Myocyte (in vitro differentiated cells): ENCODE measurements around the gene MDFI. TPM values are rescaled to one million over a fixed set of nuclear protein-coding genes. Genes with fewer than 3 reads are reported as not detected.
A peak's percentile ranks its signal among the peaks of the same experiment; 100 is the strongest.

Source experiments
- DNase-seq: peaks from one replicate; pipeline ENCODE4 v3.0.0-alpha.2; 2012; ENCODE audit warnings: low read depth
- total RNA-seq: library from RNA; depleted of rRNA; stranded (reverse); fragments of >200 nt; gene quantifications from 2 replicates; pipeline ENCODE4 v1.2.3, GENCODE V29; 2014

Gene MDFI
- total RNA-seq, 1 donor from 2014 or later, result not detected

GRCh38 chr6:41633056-41633634 lies 5.1 kb upstream of the MDFI start:
- no peak for DNase-seq

DNA sequence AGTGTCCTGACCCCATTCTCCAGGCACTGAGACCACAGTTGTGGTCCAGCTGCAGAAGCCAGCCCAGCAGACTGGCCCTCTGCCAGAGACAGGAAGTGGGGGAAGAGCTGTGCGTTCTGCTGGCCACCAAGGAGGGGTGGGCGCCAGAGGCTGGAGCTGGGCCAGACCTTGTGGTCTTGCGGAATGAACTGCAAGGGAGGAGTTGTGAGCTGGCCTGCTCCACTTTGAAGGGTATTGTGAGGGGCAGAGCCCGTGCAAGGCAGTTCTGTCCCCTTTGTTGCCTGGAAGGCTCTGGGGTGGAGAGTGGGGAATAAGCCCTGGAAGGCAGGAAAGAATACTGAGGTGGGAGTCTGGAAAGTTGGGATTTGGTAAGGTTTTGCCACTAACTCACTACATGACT lies 3.6 kb upstream of the MDFI start:
- no peak for DNase-seq

GRCh38 chr6:41635365-41635764 lies 2.9 kb upstream of the MDFI start:
- DNase-seq, result no peak

DNA sequence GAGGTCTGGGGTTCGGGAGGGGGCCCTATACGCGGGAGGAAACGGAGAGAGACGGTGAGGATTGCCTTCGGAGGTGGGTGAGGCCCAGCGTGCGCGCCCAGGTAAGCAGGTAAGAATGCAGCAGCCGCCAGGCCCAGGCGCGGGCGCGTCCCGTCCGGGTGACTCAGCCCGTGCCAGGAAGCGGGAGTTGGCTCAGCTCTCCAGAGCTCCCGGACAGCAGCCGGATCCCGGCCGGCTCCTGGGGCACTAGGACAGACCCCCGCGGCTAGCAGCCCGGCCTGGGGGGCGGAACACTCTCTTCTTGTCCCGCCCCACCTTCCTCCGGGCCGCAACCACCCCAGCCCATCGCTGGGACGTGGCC lies 1.5 kb upstream of the MDFI start:
- no peak for DNase-seq

- no peak for DNase-seq
These were observed 870 bp upstream of the MDFI start for GRCh38 chr6:41637194-41638001.

DNA sequence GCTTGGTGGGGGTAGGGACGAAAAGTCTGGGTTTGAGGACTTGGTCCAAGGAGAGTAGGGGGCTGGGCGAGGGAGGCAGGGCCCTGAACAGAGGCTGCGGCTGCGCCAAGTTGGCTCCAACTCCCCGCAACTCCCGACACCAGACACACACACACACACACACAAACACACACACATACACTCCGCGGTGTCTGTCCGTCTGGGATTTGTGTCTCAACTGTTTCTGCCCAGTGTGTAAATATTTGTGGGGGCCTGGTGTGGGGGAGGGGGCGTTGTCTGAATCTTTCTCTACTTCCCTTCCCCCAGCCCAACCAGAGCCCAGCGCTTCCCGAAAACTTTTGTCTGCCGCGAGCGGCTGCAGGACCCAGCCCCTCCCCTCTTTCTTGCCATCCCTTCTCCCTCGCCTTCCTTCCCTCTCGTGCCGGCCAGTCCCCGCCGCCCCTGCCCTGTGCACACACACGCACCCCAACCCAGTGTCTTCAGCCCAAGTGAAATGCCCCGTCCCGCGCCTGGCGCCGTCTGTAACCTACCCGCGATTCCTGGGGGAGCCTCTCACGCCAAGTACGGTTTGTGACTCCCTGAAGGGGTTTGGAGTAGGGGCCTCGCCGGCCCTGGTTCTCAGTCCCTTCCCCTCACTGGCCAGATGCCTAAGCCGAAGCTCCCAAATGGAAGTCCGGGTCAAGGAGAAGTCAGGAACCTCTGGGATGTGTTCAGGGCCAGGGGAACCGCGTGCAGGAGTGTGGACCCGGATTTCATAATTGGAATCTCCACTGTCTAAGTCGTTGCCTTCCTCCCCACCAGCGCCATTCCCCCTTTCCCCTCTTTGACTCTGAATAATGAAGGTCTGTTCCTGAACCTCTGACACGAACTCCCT lies 904 bp downstream of the MDFI start:
- DNase-seq, result no peak

- no peak for DNase-seq
These were observed 1.6 kb downstream of the MDFI start for GRCh38 chr6:41639809-41640371.

- peak; percentile 52 for DNase-seq
These were observed 2.2 kb downstream of the MDFI start for GRCh38 chr6:41640426-41640825.

DNA sequence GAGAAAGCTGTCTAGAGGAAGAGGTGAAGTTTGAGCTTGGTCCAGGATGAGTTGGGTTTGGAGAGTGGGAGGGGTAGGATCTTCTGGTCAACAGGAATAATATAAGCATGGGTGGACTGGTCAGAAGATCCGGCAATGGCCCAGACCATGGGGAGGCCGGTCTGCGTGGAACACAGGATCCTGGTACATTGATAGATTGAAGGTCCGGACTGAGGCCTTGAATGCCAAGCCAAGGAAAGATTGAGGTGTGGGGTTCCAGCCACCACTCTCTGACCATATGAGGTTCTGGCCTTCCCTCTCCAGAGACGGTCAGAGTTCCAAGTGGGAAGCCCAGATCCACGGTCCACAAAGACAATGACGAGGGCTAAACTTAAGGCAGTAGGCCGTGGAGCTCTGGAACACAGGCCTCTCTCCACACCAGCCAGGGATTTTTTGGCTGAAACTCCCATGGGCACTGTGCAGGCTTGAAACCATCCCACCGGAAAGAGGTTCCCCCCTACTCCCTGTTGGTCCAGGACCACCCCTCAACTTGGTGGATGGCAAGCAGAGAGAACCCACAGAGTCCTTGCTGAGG lies 3.2 kb downstream of the MDFI start:
- DNase-seq, result no peak

DNA sequence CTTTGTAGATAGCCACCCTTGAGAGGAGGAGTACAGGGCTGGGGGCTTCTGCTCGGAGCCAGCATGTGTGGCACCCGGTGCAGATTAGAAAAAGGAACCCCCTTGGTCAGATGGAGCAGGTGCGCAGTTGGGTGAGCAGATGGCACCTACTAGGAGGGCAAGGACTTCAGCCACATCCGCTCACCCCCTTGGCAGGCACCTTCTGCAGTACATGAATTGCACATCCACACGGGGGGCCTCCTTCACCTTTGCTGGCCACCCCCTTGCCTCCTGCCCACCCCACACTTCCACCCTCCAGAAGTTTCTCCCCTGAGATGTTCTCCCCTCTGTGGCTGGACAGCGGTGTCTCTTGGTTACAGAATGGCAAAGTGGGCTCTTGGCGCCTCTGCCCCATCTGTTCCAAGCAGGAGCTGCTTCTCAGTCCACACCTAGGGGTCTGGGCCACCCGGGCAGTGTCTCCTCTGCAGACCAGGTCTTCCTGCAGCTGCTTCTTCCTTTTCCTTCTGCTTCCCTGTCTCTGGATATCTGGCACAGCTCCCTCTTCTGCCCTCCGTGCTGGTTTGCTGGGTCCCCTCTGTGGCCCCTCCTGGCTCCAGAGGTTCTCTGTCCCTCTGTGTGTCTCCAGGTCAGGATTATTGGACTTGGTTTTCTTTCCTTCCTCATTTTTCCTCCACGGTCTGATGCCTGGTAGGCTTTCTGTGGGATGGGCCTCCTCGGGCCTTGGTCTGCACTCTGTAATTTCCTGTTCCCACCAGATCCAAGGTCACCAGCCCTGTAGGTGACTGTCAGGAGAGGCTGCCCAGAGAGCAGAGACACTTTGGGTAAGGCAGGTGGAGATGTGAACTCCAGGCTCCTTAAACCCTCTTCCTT lies 4.1 kb downstream of the MDFI start:
- no peak for DNase-seq

- DNase-seq, result no peak
These were observed 5.0 kb downstream of the MDFI start for GRCh38 chr6:41642960-41643898.

- no peak for DNase-seq
These were observed 5.6 kb downstream of the MDFI start for GRCh38 chr6:41643899-41644269.

DNA sequence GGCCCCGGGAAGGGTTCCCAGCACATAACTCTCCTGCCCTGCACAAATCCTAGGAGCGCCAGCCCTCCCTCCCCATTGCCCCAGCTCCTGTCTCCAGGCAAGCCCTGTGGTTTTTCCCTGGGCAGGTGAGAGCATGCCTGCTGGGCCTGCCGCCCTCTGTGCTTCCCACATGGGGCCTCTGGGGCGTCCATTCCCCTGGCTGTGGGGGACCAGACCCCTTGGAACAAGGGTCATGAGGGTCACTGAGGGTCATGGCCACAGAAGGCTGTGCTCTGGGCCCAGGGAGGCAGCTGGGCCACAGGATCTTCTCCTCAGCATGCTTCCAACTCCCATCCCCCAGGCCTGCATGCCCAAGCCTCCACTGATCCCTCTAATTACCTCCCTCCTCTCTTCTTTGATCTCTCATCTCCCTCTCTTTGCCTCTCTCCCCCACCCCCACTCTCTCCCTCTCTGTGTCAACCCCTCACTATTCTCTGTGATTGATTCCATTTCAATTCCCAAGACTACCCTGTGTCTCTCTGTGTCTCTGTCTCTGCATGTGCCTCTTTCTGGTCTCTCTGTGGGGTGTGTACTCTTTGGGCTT lies 6.1 kb downstream of the MDFI start:
- DNase-seq, result peak; percentile 48

GRCh38 chr6:41645007-41645618 lies 6.8 kb downstream of the MDFI start:
- DNase-seq, result no peak

DNA sequence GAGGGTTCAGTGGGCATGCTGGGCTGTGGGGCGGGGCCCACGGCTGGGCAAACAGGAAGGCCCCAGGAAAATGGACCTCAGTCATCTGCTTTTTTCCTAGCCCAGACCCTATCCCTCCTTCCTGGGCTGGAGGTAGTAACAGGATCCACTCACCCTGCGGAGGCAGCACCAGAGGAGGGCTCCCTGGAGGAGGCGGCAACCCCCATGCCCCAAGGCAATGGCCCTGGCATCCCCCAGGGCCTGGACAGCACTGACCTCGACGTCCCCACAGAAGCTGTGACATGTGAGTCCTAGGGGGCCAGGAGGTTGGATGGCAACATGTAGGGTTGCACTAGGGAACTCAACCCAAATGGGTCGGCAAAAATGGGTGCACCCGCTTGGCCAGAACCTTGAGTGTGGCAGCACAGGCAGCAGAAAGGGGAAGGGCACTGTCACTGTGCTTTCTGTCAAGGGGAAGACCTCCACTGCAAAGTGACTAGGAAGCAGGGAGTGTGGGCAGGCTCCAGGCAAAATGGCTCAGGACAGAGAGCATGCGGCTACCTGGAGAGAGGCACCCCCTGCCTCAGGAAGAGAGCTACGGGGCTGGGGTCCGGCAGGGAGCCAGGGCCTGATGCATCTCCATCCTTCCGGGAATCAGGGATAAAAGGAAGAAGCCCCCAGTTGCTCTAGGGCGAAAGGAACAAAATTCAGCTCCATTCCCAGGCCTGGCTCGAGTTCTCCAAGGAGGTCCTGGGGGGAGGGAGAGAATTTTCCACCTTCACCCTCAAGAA lies 7.9 kb downstream of the MDFI start:
- no peak for DNase-seq

DNA sequence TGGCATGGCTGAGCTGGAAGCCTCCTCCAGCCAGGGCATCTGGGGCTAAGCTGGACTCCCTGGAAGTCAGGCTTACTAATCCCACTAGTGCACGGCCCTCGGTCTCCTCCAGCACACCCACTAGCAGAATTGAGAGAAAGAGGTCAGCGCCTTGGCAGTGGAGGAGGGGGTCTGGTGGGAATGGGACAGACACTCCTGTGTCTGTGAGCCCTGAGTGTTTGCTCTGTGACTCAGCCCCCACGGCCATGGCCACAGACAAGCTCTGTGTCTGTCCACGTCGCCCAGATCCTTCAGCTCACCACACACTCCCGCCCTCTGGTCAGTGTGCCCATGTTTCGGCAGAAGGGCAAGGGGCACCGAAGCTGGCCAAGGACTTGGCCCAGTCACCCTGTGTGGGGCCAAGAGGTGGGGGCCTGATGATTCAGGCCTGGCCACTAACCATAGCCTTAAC lies 8.8 kb downstream of the MDFI start:
- peak; percentile 71 for DNase-seq

DNA sequence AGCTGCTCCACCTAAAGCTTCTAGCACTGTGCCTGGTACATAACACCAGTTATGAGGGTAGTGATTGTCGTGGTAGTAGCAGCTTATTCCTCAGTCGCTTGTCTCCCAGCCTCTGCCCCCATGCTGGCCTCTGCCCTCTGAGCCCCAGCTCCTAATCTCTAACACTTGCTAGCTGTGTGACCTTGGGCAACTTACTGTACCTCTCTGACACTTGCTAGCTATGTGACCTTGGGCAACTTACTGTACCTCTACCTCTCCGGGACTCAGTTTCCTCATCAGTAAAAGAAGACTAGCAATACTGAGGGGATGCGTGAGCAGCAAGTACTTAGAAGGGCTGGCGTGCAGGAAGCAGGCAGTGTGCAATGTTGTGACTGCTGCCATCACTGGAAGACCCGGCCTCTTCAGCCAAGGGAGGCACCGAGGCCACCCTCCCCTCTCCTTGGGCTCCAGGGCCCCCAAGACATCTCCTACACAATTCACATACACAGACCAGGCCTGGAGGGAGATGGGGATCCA lies 9.9 kb downstream of the MDFI start:
- DNase-seq, result no peak
